HepG2 (cell line): ENCODE measurements around the gene CCDC34. TPM values are rescaled to one million over a fixed set of nuclear protein-coding genes. Genes with fewer than 3 reads are reported as not detected.
A peak's percentile ranks its signal among the peaks of the same experiment; 100 is the strongest.

Experiments used
- ERF ChIP-seq: IDR thresholded peaks from 2 replicates; pipeline ENCODE4 v1.6.1; 2018; ENCODE audit warnings: missing biosample characterization, missing genetic modification reagents
- FOXA3 ChIP-seq: IDR thresholded peaks from 2 replicates; pipeline ENCODE4 v1.6.1; 2016; ENCODE audit warnings: missing genetic modification reagents, missing compliant biosample characterization
- HDAC1 ChIP-seq: sonication (generic); formaldehyde crosslinking; IDR thresholded peaks from 2 replicates; pipeline ENCODE4 v1.5.1; 2020; ENCODE audit warnings: mild to moderate bottlenecking, missing genetic modification reagents
- MAF1 ChIP-seq: sonication (generic); formaldehyde crosslinking; IDR thresholded peaks from 2 replicates; pipeline ENCODE4 v1.5.0; 2020; ENCODE audit warnings: missing genetic modification reagents, borderline replicate concordance
- MTF1 ChIP-seq: sonication (generic); formaldehyde crosslinking; IDR thresholded peaks from 2 replicates; pipeline ENCODE4 v1.5.0; 2020; ENCODE audit warnings: missing genetic modification reagents
- NFKBIZ ChIP-seq: IDR thresholded peaks from 2 replicates; pipeline ENCODE4 v1.6.1; 2018; ENCODE audit warnings: missing genetic modification reagents, missing compliant biosample characterization
- PAXIP1 ChIP-seq: sonication (generic); formaldehyde crosslinking; conservative IDR thresholded peaks from 2 replicates; pipeline ENCODE4 v1.4.0; 2020; ENCODE audit warnings: mild to moderate bottlenecking, missing genetic modification reagents, moderate library complexity
- RFX3 ChIP-seq: IDR thresholded peaks from 2 replicates; pipeline ENCODE4 v1.6.1; 2016; ENCODE audit warnings: missing biosample characterization, missing genetic modification reagents
- SMAD9 ChIP-seq: sonication (generic); formaldehyde crosslinking; IDR thresholded peaks from 2 replicates; pipeline ENCODE4 v1.5.1; 2020; ENCODE audit warnings: mild to moderate bottlenecking, missing genetic modification reagents
- SP4 ChIP-seq: sonication (generic); formaldehyde crosslinking; IDR thresholded peaks from 2 replicates; pipeline ENCODE4 v1.8.1; 2023; ENCODE audit warnings: mild to moderate bottlenecking, missing genetic modification reagents
- XBP1 ChIP-seq: sonication (generic); formaldehyde crosslinking; IDR thresholded peaks from 2 replicates; pipeline ENCODE4 v1.5.0; 2020; ENCODE audit warnings: missing genetic modification reagents
- ZKSCAN8 ChIP-seq: IDR thresholded peaks from 2 replicates; pipeline ENCODE4 v1.6.1; 2016; ENCODE audit warnings: borderline replicate concordance, missing genetic modification reagents, missing compliant biosample characterization
- ZNF496 ChIP-seq: sonication (generic); formaldehyde crosslinking; IDR thresholded peaks from 2 replicates; pipeline ENCODE4 v1.8.1; 2023; ENCODE audit warnings: mild to moderate bottlenecking, moderate library complexity, missing genetic modification reagents; ENCODE audit not compliant: insufficient replicate concordance
- ZNF512B ChIP-seq: sonication (generic); formaldehyde crosslinking; IDR thresholded peaks from 2 replicates; pipeline ENCODE4 v1.5.1; 2020; ENCODE audit warnings: missing genetic modification reagents, mild to moderate bottlenecking, borderline replicate concordance
- ZNF644 ChIP-seq: IDR thresholded peaks from 2 replicates; pipeline ENCODE4 v1.6.1; 2016; ENCODE audit warnings: low read depth
- polyA plus RNA-seq, 8 experiments: library from polyadenylated mRNA; depleted of rRNA in 3 of 8; stranded (reverse) in 7 of 8; unstranded in 1 of 8; fragments of >200 nt; fragmentation: Illumina TruSeq in 4 of 8; extraction: Trizol in 4 of 8; gene quantifications; 2 replicates each; pipeline versions ENCODE4 v1.2.1 to v1.2.3, GENCODE V29; 2011 to 2016; ENCODE audit warnings: low read depth in 4 of 8, missing spikeins in 1 of 8, mixed read lengths in 1 of 8; ENCODE audit not compliant: insufficient read depth in 1 of 8
- total RNA-seq, 5 experiments: library from RNA; depleted of rRNA; stranded (reverse); fragments of >200 nt; fragmentation: Illumina TruSeq; extraction: Trizol; gene quantifications; 2 replicates each; pipeline ENCODE4 v1.2.3, GENCODE V29; 2016; ENCODE audit warnings: low read depth in 1 of 5
- TF ChIP-seq, protein P1 (sequence below), 2 experiments: sonication (generic) in 1 of 2; formaldehyde crosslinking in 1 of 2; IDR thresholded peaks; 2 replicates each; pipeline versions ENCODE4 v1.4.0 to v1.6.1; 2016 to 2020; ENCODE audit warnings: borderline replicate concordance in 1 of 2, low read depth in 1 of 2, mild to moderate bottlenecking in 1 of 2, missing genetic modification reagents in 1 of 2
- TF ChIP-seq, protein P2 (sequence below): sonication (generic); formaldehyde crosslinking; IDR thresholded peaks from 2 replicates; pipeline ENCODE4 v1.5.0; 2020; ENCODE audit warnings: mild to moderate bottlenecking, low read depth, missing genetic modification reagents, borderline replicate concordance

Gene CCDC34
- total and polyA plus RNA-seq, 2 of the 13 experiments (the other 11 are each of a cell fraction or from before 2014, with no cell fraction given) = 7.6 to 34.3 TPM

DNA sequence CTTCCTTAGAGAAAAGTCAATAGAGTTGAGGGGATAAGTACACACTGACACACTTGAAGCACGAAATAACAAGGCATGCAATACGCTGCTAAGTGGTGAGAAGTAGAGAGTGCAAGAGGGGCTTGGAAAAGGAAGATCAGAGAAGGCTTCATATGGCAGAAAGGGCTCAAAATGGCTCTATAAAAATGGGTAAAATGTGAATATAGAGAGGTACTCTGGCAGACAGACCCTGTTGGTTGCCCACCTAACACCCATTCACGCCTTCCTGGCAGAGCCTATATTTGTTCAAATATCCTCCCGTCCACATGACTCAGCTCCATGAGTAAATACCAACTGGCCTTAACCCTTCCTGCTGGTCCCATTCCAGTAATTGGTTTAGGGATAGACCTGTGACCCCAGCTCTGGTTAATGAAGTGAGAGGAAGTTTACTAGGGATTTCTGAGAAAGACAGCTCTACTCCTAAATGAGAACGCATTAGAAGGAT, 38.9 kb upstream of the CCDC34 start (continued):
- TF ChIP-seq, protein P1, sequence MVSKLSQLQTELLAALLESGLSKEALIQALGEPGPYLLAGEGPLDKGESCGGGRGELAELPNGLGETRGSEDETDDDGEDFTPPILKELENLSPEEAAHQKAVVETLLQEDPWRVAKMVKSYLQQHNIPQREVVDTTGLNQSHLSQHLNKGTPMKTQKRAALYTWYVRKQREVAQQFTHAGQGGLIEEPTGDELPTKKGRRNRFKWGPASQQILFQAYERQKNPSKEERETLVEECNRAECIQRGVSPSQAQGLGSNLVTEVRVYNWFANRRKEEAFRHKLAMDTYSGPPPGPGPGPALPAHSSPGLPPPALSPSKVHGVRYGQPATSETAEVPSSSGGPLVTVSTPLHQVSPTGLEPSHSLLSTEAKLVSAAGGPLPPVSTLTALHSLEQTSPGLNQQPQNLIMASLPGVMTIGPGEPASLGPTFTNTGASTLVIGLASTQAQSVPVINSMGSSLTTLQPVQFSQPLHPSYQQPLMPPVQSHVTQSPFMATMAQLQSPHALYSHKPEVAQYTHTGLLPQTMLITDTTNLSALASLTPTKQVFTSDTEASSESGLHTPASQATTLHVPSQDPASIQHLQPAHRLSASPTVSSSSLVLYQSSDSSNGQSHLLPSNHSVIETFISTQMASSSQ (IDR thresholded peaks at IDR 0.05; ENCODE audit: low read depth) = peak; percentile 72
- TF ChIP-seq, protein P1 (CRISPR knock-in tag; IDR thresholded peaks at IDR 0.05; ENCODE audit: borderline replicate concordance) = peak; percentile 90
- TF ChIP-seq ZNF644 = peak; percentile 73
- TF ChIP-seq PAXIP1 (CRISPR knock-in tag) = peak; percentile 93
- 0 out of 2 replicates have a peak, but pooled peaks have one; percentile 35 for TF ChIP-seq ZKSCAN8 (CRISPR knock-in tag)
- TF ChIP-seq, protein P2, sequence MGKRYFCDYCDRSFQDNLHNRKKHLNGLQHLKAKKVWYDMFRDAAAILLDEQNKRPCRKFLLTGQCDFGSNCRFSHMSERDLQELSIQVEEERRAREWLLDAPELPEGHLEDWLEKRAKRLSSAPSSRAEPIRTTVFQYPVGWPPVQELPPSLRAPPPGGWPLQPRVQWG (CRISPR knock-in tag) = no peak
- no peak for TF ChIP-seq ZNF496 (CRISPR knock-in tag)
- peak; percentile 76 for TF ChIP-seq NFKBIZ
- TF ChIP-seq MAF1 (CRISPR knock-in tag) = no peak
- TF ChIP-seq ZNF512B = 0 out of 2 replicates have a peak, but pooled peaks have one; percentile 40
- no peak for TF ChIP-seq RFX3 (CRISPR knock-in tag)
- TF ChIP-seq MTF1 (CRISPR knock-in tag) = no peak
- TF ChIP-seq FOXA3 (CRISPR knock-in tag) = peak; percentile 87
- no peak for TF ChIP-seq XBP1 (CRISPR knock-in tag)
- no peak for TF ChIP-seq SP4 (CRISPR knock-in tag)
- peak; percentile 90; the same call in 1 of the 2 replicates for TF ChIP-seq ERF (CRISPR knock-in tag)
- peak; percentile 81 for TF ChIP-seq HDAC1 (CRISPR knock-in tag)
- TF ChIP-seq SMAD9 (CRISPR knock-in tag) = 0 out of 2 replicates have a peak, but pooled peaks have one; percentile 30
